Endodermal cell (in vitro differentiated cells): ENCODE measurements around the gene OR4D6. TPM values are rescaled to one million over a fixed set of nuclear protein-coding genes. Genes with fewer than 3 reads are reported as not detected.

Experiments
- DNase-seq: peaks from one replicate; pipeline ENCODE4 v3.0.0-alpha.2; 2017
- H3K27ac ChIP-seq: 2 replicates; pipeline ENCODE4 v1.5.1; 2013; ENCODE audit warnings: mild to moderate bottlenecking, low read depth, low read length, moderate library complexity
- H3K27me3 ChIP-seq: 2 replicates; pipeline ENCODE4 v1.6.1; 2013; ENCODE audit warnings: mild to moderate bottlenecking, low read length, moderate library complexity; ENCODE audit not compliant: insufficient read depth, control insufficient read depth, poor library complexity, severe bottlenecking
- H3K36me3 ChIP-seq: 2 replicates; pipeline ENCODE4 v1.7.0; 2013; ENCODE audit warnings: mild to moderate bottlenecking, low read length, moderate library complexity; ENCODE audit not compliant: control insufficient read depth, insufficient read depth
- H3K4me1 ChIP-seq: one replicate; pipeline ENCODE4 v1.7.0; 2013; ENCODE audit warnings: low read length; ENCODE audit not compliant: control insufficient read depth, insufficient read depth
- H3K4me3 ChIP-seq: 2 replicates; pipeline ENCODE4 v1.5.1; 2013; ENCODE audit warnings: mild to moderate bottlenecking, low read length, moderate library complexity
- H3K9ac ChIP-seq: 2 replicates; pipeline ENCODE4 v1.6.1; 2013; ENCODE audit warnings: mild to moderate bottlenecking, low read length, moderate library complexity; ENCODE audit not compliant: poor library complexity, severe bottlenecking; ENCODE audit errors: extremely low read depth
- H3K9me3 ChIP-seq: 2 replicates; pipeline ENCODE4 v1.6.1; 2013; ENCODE audit warnings: mild to moderate bottlenecking, low read length, moderate library complexity; ENCODE audit not compliant: control insufficient read depth
- H3K27ac Mint-ChIP-seq: 2 replicates; pipeline ENCODE4 v1.8.0; 2020; ENCODE audit warnings: mixed read lengths
- H3K27me3 Mint-ChIP-seq: 2 replicates; pipeline ENCODE4 v1.8.0; 2021; ENCODE audit warnings: mild to moderate bottlenecking, mixed read lengths; ENCODE audit not compliant: insufficient read depth
- H3K36me3 Mint-ChIP-seq: 2 replicates; pipeline ENCODE4 v1.8.0; 2020; ENCODE audit warnings: low read depth, mixed read lengths
- H3K4me1 Mint-ChIP-seq: 2 replicates; pipeline ENCODE4 v1.8.0; 2020; ENCODE audit warnings: mixed read lengths
- H3K4me3 Mint-ChIP-seq: 2 replicates; pipeline ENCODE4 v1.8.0; 2020; ENCODE audit warnings: mild to moderate bottlenecking, moderate library complexity, mixed read lengths
- H3K9me3 Mint-ChIP-seq: 2 replicates; pipeline ENCODE4 v1.8.0; 2020; ENCODE audit warnings: mild to moderate bottlenecking, mixed read lengths
- WGBS, 2 experiments: methylation state at CpG; one replicate each; pipeline versions ENCODE4 v1.1.5 to v1.1.7; 2013; ENCODE audit warnings: missing lambda C conversion rate in 2 of 2, mixed read lengths in 1 of 2; ENCODE audit not compliant: insufficient coverage in 1 of 2, insufficient read length in 1 of 2; 5-methylcytosine and 5-hydroxymethylcytosine counted together
- total RNA-seq, 2 donors: library from RNA; stranded (reverse); fragmentation: NEBNext Ultra II Directional in 1 of 2; extraction: Animal tissue kit (Norgen Biotek cat#: 25700) in 1 of 2; gene quantifications; 2 replicates in 1 of 2; 3 replicates in 1 of 2; pipeline ENCODE4 v1.2.1, GENCODE V29; 2021
- TF ChIP-seq, protein P1 (sequence below): fragments of 200-600 bp; sonication (generic); conservative IDR thresholded peaks from 2 replicates; pipeline ENCODE4 v1.5.0; 2021; ENCODE audit warnings: antibody characterized with exemption, mild to moderate bottlenecking

The OR4D6 gene
- total RNA-seq, 2 donors from 2014 or later: not detected

DNA sequence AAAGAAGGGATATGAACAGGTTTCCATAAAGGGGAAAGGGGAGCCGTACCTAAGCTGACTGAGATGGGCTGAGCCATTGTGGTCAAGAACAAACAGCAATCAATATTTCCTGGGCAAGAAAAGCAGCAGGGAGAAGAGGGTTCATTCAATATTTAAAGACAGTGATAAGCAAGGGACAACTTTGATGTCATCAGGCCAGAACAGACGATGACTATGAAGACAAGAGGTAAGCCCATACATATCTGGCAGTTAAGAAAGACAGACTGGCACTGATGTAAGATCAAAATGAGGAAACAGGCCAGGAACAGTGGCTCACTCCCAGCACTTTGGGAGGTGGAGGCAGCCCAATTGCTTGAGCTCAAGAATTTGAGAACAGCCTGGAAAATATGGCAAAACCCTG lies 32.9 kb upstream of the OR4D6 start:
- Mint-ChIP-seq H3K9me3 (peaks cover 4% of the 10 kb centered on the region), H3K27me3 (no peaks in the 10 kb centered on the region), H3K4me1 (peaks cover 47% of the 10 kb centered on the region), H3K36me3 (no peaks in the 10 kb centered on the region), H3K27ac (no peak overlapping the region), H3K4me3 (no peak overlapping the region)
- TF ChIP-seq, protein P1, sequence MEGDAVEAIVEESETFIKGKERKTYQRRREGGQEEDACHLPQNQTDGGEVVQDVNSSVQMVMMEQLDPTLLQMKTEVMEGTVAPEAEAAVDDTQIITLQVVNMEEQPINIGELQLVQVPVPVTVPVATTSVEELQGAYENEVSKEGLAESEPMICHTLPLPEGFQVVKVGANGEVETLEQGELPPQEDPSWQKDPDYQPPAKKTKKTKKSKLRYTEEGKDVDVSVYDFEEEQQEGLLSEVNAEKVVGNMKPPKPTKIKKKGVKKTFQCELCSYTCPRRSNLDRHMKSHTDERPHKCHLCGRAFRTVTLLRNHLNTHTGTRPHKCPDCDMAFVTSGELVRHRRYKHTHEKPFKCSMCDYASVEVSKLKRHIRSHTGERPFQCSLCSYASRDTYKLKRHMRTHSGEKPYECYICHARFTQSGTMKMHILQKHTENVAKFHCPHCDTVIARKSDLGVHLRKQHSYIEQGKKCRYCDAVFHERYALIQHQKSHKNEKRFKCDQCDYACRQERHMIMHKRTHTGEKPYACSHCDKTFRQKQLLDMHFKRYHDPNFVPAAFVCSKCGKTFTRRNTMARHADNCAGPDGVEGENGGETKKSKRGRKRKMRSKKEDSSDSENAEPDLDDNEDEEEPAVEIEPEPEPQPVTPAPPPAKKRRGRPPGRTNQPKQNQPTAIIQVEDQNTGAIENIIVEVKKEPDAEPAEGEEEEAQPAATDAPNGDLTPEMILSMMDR: no peak
- no peak overlapping the region for H3K27ac ChIP-seq
- WGBS, 2 experiments: 93 to 100% methylated on average over 2 of the region's 2 CpGs
- H3K9me3 ChIP-seq: no peaks in the 10 kb centered on the region
- no peaks in the 10 kb centered on the region for H3K27me3 ChIP-seq
- DNase-seq: no peak
- H3K4me3 ChIP-seq: no peak overlapping the region
- H3K36me3 ChIP-seq: no peaks in the 10 kb centered on the region
- peaks cover 8% of the 10 kb centered on the region for H3K4me1 ChIP-seq
- no peak overlapping the region for H3K9ac ChIP-seq

DNA sequence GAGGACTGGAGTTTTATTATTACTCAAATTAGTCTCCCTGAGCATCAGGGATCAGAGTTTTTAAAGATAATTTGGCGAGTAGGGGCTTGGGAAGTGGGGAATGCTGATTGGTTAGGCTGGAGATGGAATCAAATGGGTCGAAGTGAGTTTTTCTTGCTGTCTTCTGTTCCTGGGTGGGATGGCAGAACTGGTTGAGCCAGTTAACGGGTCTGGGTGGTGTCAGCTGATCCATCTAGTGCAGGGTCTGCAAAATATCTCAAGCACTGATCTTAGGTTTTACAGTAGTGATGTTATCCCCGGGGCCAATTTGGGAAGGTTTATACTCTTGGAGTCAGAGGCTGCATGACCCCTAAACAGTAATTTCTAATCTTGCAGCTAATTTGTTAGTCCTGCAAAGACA lies 31.6 kb upstream of the OR4D6 start:
- TF ChIP-seq, protein P1: no peak

DNA sequence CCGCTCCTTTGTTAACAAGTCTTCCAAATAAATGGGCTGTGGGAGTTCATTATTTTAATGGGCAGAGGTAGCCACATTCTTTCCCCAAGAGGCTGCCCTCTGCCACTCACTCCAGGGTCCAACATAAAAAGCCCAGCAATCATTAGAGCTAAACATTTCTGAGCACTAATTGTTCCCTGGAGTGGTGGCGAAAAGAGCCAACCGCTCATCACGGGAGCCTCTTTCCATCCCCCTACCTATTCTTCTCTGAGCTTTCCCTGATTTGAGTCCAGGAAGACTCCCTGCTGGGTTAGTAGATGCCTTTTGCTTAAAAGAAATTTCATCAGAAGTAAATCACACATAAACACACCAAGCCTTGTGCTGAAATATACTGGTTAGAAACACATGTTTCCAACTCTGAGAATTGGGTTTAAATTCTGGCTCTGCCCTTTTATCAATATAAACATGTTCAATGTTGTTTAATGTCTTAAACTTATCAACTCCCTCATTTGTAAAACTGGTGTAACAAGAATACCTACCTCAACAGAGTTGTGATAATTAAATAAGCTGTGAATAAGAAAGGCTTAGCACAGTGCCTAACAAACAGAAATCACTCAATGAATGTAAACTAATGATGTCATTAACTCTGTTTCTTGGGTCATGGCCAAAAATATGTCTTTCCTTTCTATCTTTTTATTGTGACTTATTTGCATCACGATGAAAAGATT lies 30.2 kb upstream of the OR4D6 start, which contains the start of gene OR5A2:
Gene OR5A2, minus strand, starts transcription at position 53 of the 707 bp plus-strand sequence. CDS start 3,460 bp downstream, outside the sequence.
- DNase-seq: peak; percentile 74
- H3K4me3 ChIP-seq: peak within 1 kb of the TSS; percentile 13
- 22 to 41% methylated on average over 4 to 5 of the region's 5 CpGs for WGBS, 2 experiments
- Mint-ChIP-seq H3K27me3 (no peaks in the 10 kb centered on the region), H3K4me3 (peak within 1 kb of the TSS; percentile 10), H3K27ac (peak within 1 kb of the TSS; percentile 83), H3K4me1 (peaks cover 39% of the 10 kb centered on the region), H3K36me3 (no peaks in the 10 kb centered on the region), H3K9me3 (no peaks in the 10 kb centered on the region)
- H3K27ac ChIP-seq: peak within 1 kb of the TSS; percentile 62
- TF ChIP-seq, protein P1: no peak
- no peaks in the 10 kb centered on the region for H3K9me3 ChIP-seq
- H3K27me3 ChIP-seq: no peaks in the 10 kb centered on the region
- H3K9ac ChIP-seq: no peak within 1 kb of the TSS
- H3K36me3 ChIP-seq: no peaks in the 10 kb centered on the region
- peaks cover 8% of the 10 kb centered on the region for H3K4me1 ChIP-seq

More for the DNA sequence above, 31.6 kb upstream of the OR4D6 start:
- no peaks in the 10 kb centered on the region for H3K36me3 ChIP-seq
- no peak overlapping the region for H3K27ac ChIP-seq
- no peaks in the 10 kb centered on the region for H3K36me3 Mint-ChIP-seq
- H3K9ac ChIP-seq: no peak overlapping the region
- H3K9me3 ChIP-seq: no peaks in the 10 kb centered on the region
- peaks cover 8% of the 10 kb centered on the region for H3K4me1 ChIP-seq
- H3K4me3 ChIP-seq: no peak overlapping the region
- DNase-seq: no peak
- no peak overlapping the region for H3K4me3 Mint-ChIP-seq
- H3K27me3 Mint-ChIP-seq: no peaks in the 10 kb centered on the region
- H3K4me1 Mint-ChIP-seq: peaks cover 39% of the 10 kb centered on the region
- H3K9me3 Mint-ChIP-seq: peaks cover 4% of the 10 kb centered on the region
- H3K27ac Mint-ChIP-seq: no peak overlapping the region
- no peaks in the 10 kb centered on the region for H3K27me3 ChIP-seq
- WGBS, 2 experiments: 86 to 100% methylated on average over 2 to 4 of the region's 4 CpGs
